ENCODE results near the gene CCDC66.

GRCh38 chr3:56630966-56631365 is 74.0 kb downstream of the CCDC66 start:
- TF ChIP-seq, protein P1, sequence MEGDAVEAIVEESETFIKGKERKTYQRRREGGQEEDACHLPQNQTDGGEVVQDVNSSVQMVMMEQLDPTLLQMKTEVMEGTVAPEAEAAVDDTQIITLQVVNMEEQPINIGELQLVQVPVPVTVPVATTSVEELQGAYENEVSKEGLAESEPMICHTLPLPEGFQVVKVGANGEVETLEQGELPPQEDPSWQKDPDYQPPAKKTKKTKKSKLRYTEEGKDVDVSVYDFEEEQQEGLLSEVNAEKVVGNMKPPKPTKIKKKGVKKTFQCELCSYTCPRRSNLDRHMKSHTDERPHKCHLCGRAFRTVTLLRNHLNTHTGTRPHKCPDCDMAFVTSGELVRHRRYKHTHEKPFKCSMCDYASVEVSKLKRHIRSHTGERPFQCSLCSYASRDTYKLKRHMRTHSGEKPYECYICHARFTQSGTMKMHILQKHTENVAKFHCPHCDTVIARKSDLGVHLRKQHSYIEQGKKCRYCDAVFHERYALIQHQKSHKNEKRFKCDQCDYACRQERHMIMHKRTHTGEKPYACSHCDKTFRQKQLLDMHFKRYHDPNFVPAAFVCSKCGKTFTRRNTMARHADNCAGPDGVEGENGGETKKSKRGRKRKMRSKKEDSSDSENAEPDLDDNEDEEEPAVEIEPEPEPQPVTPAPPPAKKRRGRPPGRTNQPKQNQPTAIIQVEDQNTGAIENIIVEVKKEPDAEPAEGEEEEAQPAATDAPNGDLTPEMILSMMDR (IDR thresholded peaks at IDR 0.05) = no peak
- TF ChIP-seq POLR2AphosphoS5 (IDR thresholded peaks at IDR 0.05) = no peak
